ENCODE results near the gene IRF2. TPM values are rescaled to one million over a fixed set of nuclear protein-coding genes. Genes with fewer than 3 reads are reported as not detected.
"Not testable (repeated sequence)": the region's sequence is repeated elsewhere in the genome, so short reads cannot be mapped to it uniquely, and the experiment has no call there.

Gene IRF2
- total and polyA plus RNA-seq, 9 donors: 27.8 to 68.4 (median 40.7) TPM

- DNase-seq: no peak
- TF ChIP-seq EP300 (IDR thresholded peaks at IDR 0.05) (no peak), POLR2A (IDR thresholded peaks at IDR 0.05) (no peak)
- TF ChIP-seq, protein P1, sequence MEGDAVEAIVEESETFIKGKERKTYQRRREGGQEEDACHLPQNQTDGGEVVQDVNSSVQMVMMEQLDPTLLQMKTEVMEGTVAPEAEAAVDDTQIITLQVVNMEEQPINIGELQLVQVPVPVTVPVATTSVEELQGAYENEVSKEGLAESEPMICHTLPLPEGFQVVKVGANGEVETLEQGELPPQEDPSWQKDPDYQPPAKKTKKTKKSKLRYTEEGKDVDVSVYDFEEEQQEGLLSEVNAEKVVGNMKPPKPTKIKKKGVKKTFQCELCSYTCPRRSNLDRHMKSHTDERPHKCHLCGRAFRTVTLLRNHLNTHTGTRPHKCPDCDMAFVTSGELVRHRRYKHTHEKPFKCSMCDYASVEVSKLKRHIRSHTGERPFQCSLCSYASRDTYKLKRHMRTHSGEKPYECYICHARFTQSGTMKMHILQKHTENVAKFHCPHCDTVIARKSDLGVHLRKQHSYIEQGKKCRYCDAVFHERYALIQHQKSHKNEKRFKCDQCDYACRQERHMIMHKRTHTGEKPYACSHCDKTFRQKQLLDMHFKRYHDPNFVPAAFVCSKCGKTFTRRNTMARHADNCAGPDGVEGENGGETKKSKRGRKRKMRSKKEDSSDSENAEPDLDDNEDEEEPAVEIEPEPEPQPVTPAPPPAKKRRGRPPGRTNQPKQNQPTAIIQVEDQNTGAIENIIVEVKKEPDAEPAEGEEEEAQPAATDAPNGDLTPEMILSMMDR (IDR thresholded peaks at IDR 0.05): no peak
These were observed 98.1 kb downstream of the IRF2 start for GRCh38 chr4:184376126-184376838.

GRCh38 chr4:184375623-184376022 is 98.7 kb downstream of the IRF2 start:
- H3K4me1 ChIP-seq (ENCODE audit: insufficient read depth); intact Hi-C loops (cut with DNase I); H3K27ac ChIP-seq; H3K9me3 ChIP-seq; H3K4me3 ChIP-seq; H3K27me3 ChIP-seq; H3K36me3 ChIP-seq; DNase-seq: not testable (repeated sequence)
- 94 to 96% (median 94%) methylated on average over 3 of the region's 3 CpGs for WGBS, 3 donors

More at GRCh38 chr4:184376126-184376838, 98.1 kb downstream of the IRF2 start:
- no peaks in the 10 kb centered on the region for H3K27me3 ChIP-seq
- intact Hi-C loops (cut with DNase I): no loop called here
- H3K4me3 ChIP-seq: no peak overlapping the region
- H3K4me1 ChIP-seq (ENCODE audit: insufficient read depth): peaks cover 6% of the 10 kb centered on the region
- H3K27ac ChIP-seq: no peak overlapping the region
- H3K36me3 ChIP-seq: no peaks in the 10 kb centered on the region
- H3K9me3 ChIP-seq: no peaks in the 10 kb centered on the region
- 92 to 100% (median 97%) methylated on average over 1 of the region's 1 CpG for WGBS, 3 donors

- no peaks in the 10 kb centered on the region for H3K27me3 ChIP-seq
- no peaks in the 10 kb centered on the region for H3K9me3 ChIP-seq
- H3K36me3 ChIP-seq: no peaks in the 10 kb centered on the region
- TF ChIP-seq, protein P1 (IDR thresholded peaks at IDR 0.05): no peak
- TF ChIP-seq EP300 (IDR thresholded peaks at IDR 0.05): no peak
- no peak for TF ChIP-seq POLR2A (IDR thresholded peaks at IDR 0.05)
- H3K27ac ChIP-seq: no peak overlapping the region
- 91 to 92% (median 91%) methylated on average over 1 of the region's 1 CpG for WGBS, 3 donors
- H3K4me3 ChIP-seq: no peak overlapping the region
- intact Hi-C loops (cut with DNase I): no loop called here
- peaks cover 12% of the 10 kb centered on the region for H3K4me1 ChIP-seq (ENCODE audit: insufficient read depth)
- DNase-seq: no peak
These were observed 99.3 kb downstream of the IRF2 start for GRCh38 chr4:184375027-184375426.

- Histone ChIP-seq H3K4me3 (no peak overlapping the region), H3K36me3 (no peaks in the 10 kb centered on the region), H3K27ac (no peak overlapping the region), H3K9me3 (no peaks in the 10 kb centered on the region), H3K27me3 (no peaks in the 10 kb centered on the region), H3K4me1 (ENCODE audit: insufficient read depth) (peaks cover 12% of the 10 kb centered on the region)
- intact Hi-C loops (cut with DNase I): no loop called here
- 17 to 25% (median 24%) methylated on average over 2 of the region's 2 CpGs for WGBS, 3 donors
- TF ChIP-seq, protein P1 (IDR thresholded peaks at IDR 0.05): no peak
- TF ChIP-seq POLR2A (IDR thresholded peaks at IDR 0.05) (no peak), EP300 (IDR thresholded peaks at IDR 0.05) (no peak)
- no peak for DNase-seq
These were observed 100.4 kb downstream of the IRF2 start for GRCh38 chr4:184373886-184374405.

- Histone ChIP-seq H3K36me3 (no peaks in the 10 kb centered on the region), H3K4me3 (no peak overlapping the region), H3K27ac (peak overlapping the region; percentile 28 to 87), H3K9me3 (no peaks in the 10 kb centered on the region), H3K27me3 (no peaks in the 10 kb centered on the region), H3K4me1 (ENCODE audit: insufficient read depth) (peaks cover 12% of the 10 kb centered on the region)
- intact Hi-C loops (cut with DNase I): no loop called here
- TF ChIP-seq, protein P1 (IDR thresholded peaks at IDR 0.05): no peak
- no peak for TF ChIP-seq EP300 (IDR thresholded peaks at IDR 0.05)
- TF ChIP-seq POLR2A (IDR thresholded peaks at IDR 0.05): no peak
- 54 to 66% (median 59%) methylated on average over 12 of the region's 12 CpGs for WGBS, 3 donors
- peak in 2 of 5 donors; percentile 33 to 44 for DNase-seq
These were observed 103.0 kb downstream of the IRF2 start for GRCh38 chr4:184371390-184371787.

Measured in ovary (tissue), 9 donors.